ENCODE results near the gene EPB41L3. TPM values are rescaled to one million over a fixed set of nuclear protein-coding genes. Genes with fewer than 3 reads are reported as not detected.

Gene EPB41L3
- total RNA-seq, 4 donors from 2014 or later: 97.3 to 403 (median 134) TPM

- TF ChIP-seq POLR2AphosphoS5 (IDR thresholded peaks at IDR 0.05) (no peak), POLR2A (IDR thresholded peaks at IDR 0.05) (no peak), EP300 (IDR thresholded peaks at IDR 0.05; ENCODE audit: low read depth) (no peak), CTCF (IDR thresholded peaks at IDR 0.05) (no peak)
- in situ Hi-C loops (cut with MboI; ENCODE audit: low pct_ligation_motif_present in 1 of 4, low pct_unique_long_range_greater_than_20kb in 1 of 4, low sequenced_read_pairs in 3 of 4): no loop called here
- H3K9me3 ChIP-seq: no peaks in the 10 kb centered on the region
- no peaks in the 10 kb centered on the region for H3K36me3 ChIP-seq
- H3K27me3 ChIP-seq: peaks cover 8% of the 10 kb centered on the region
- intact Hi-C loops (cut with DNase I; ENCODE audit: low total_unique reads): no loop called here
- no peak for DNase-seq
- H3K27ac ChIP-seq: no peak overlapping the region
- WGBS, 2 donors (ENCODE audit: low coverage in 1 of 2): 50 to 67% methylated on average over 2 of the region's 2 CpGs
- peaks cover 0 to 11% (median 0%) of the 10 kb centered on the region in 4 donors for H3K4me1 ChIP-seq
- H3K4me3 ChIP-seq: no peak overlapping the region
Observed at GRCh38 chr18:5538544-5538943, 5.3 kb downstream of the EPB41L3 start.

- H3K27ac ChIP-seq: no peak overlapping the region
- peaks cover 6% of the 10 kb centered on the region for H3K27me3 ChIP-seq
- H3K4me3 ChIP-seq: no peak overlapping the region
- no peak for DNase-seq
- H3K9me3 ChIP-seq: no peaks in the 10 kb centered on the region
- peaks cover 0 to 11% (median 0%) of the 10 kb centered on the region in 4 donors for H3K4me1 ChIP-seq
- intact Hi-C loops (cut with DNase I; ENCODE audit: low total_unique reads): no loop called here
- in situ Hi-C loops (cut with MboI; ENCODE audit: low pct_ligation_motif_present in 1 of 4, low pct_unique_long_range_greater_than_20kb in 1 of 4, low sequenced_read_pairs in 3 of 4): no loop called here
- TF ChIP-seq POLR2A (IDR thresholded peaks at IDR 0.05): no peak
- TF ChIP-seq EP300 (IDR thresholded peaks at IDR 0.05; ENCODE audit: low read depth): no peak
- TF ChIP-seq CTCF (IDR thresholded peaks at IDR 0.05): no peak
- 78 to 95% methylated on average over 2 of the region's 2 CpGs for WGBS, 2 donors (ENCODE audit: low coverage in 1 of 2)
- no peaks in the 10 kb centered on the region for H3K36me3 ChIP-seq
Observed at GRCh38 chr18:5537860-5538259, 5.9 kb downstream of the EPB41L3 start.

- 85 to 100% methylated on average over 2 to 5 of the region's 5 CpGs for WGBS, 2 donors (ENCODE audit: low coverage in 1 of 2)
- Histone ChIP-seq H3K4me1 (peaks cover 0 to 11% (median 1%) of the 10 kb centered on the region in 4 donors), H3K36me3 (no peaks in the 10 kb centered on the region), H3K4me3 (no peak overlapping the region), H3K9me3 (no peaks in the 10 kb centered on the region), H3K27ac (no peak overlapping the region), H3K27me3 (no peaks in the 10 kb centered on the region)
- intact Hi-C loops (cut with DNase I; ENCODE audit: low total_unique reads) (no loop called here), in situ Hi-C loops (cut with MboI; ENCODE audit: low pct_ligation_motif_present in 1 of 4, low pct_unique_long_range_greater_than_20kb in 1 of 4, low sequenced_read_pairs in 3 of 4) (no loop called here)
- DNase-seq: no peak
- no peak for TF ChIP-seq POLR2AphosphoS5 (IDR thresholded peaks at IDR 0.05)
- TF ChIP-seq CTCF (IDR thresholded peaks at IDR 0.05): no peak
- no peak for TF ChIP-seq POLR2A (IDR thresholded peaks at IDR 0.05)
- no peak for TF ChIP-seq EP300 (IDR thresholded peaks at IDR 0.05; ENCODE audit: low read depth)
Observed at GRCh38 chr18:5534845-5535244, 9.0 kb downstream of the EPB41L3 start.

- Histone ChIP-seq H3K9me3 (no peaks in the 10 kb centered on the region), H3K27me3 (no peaks in the 10 kb centered on the region), H3K4me3 (no peak overlapping the region), H3K4me1 (peaks cover 0 to 15% (median 1%) of the 10 kb centered on the region in 4 donors), H3K36me3 (no peaks in the 10 kb centered on the region), H3K27ac (no peak overlapping the region)
- DNase-seq: no peak
- TF ChIP-seq CTCF (IDR thresholded peaks at IDR 0.05) (no peak), POLR2A (IDR thresholded peaks at IDR 0.05) (no peak), POLR2AphosphoS5 (IDR thresholded peaks at IDR 0.05) (no peak), EP300 (IDR thresholded peaks at IDR 0.05; ENCODE audit: low read depth) (no peak)
- in situ Hi-C loops (cut with MboI; ENCODE audit: low pct_ligation_motif_present in 1 of 4, low pct_unique_long_range_greater_than_20kb in 1 of 4, low sequenced_read_pairs in 3 of 4): no loop called here
- 41 to 56% methylated on average over 3 of the region's 3 CpGs for WGBS, 2 donors (ENCODE audit: low coverage in 1 of 2)
- intact Hi-C loops (cut with DNase I; ENCODE audit: low total_unique reads): no loop called here
Observed at GRCh38 chr18:5532066-5532465, 11.7 kb downstream of the EPB41L3 start.
